Loucy (cell line): ENCODE measurements around the gene LEMD1.

Experiments used
- CTCF ChIP-seq: fragments of 200-600 bp; sonication (generic); conservative IDR thresholded peaks from 2 replicates; pipeline ENCODE4 v1.5.1; 2014; ENCODE audit warnings: mild to moderate bottlenecking, antibody characterized with exemption, low read length
- EZH2phosphoT487 ChIP-seq: fragments of 200-600 bp; IDR thresholded peaks from 2 replicates; pipeline ENCODE4 v1.6.1; 2018; ENCODE audit warnings: antibody characterized with exemption, mild to moderate bottlenecking, moderate library complexity, borderline replicate concordance

- no peak for TF ChIP-seq CTCF
- no peak for TF ChIP-seq EZH2phosphoT487
These were observed 61.9 kb downstream of the LEMD1 start for GRCh38 chr1:205359771-205360565.
